CD4-positive, alpha-beta T cell treated with Interleukin-17A for 4 hours (primary cell): ENCODE data around the gene ZNF768.
"Not testable (repeated sequence)": the region's sequence is repeated elsewhere in the genome, so short reads cannot be mapped to it uniquely, and the experiment has no call there.

Experiments
- DNase-seq: peaks from one replicate; pipeline ENCODE4 v3.0.0-alpha.2; 2020; ENCODE audit warnings: mixed read lengths

Gene ZNF768

DNA sequence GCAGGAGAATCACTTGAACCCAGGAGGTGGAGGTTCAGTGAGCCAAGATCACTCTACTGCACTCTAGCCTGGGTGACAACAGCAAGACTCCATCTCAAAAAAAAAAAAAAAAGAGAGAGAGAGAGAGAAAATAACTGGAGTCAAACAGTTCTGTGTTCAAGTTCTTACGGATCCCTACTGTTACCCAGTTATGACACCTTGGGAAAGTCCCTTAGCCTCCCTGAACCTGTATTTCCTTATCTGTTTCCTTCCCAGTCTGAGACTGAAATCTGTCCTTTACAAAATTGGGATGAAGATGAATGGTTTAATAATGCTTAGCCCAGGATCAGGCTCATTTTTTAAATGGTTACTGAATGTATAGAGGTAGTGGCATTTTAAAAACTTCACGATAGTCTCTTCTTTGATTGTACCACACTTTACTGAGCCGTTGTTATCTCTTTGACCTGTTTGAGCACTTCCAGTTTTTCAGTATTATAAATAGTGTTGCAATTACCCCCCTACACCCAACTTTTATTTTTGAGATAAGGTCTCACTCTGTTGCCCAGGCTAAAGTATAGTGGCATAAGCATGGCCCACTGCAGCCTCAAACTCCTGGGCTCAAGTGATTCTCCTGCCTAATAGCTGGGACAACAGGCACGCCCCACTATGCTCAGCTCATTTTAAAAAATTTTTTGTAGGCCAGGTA, 17.1 kb downstream of the ZNF768 start:
- no peak for DNase-seq

- DNase-seq, result no peak
Measured at GRCh38 chr16:30503403-30504296, 22.7 kb downstream of the ZNF768 start.

GRCh38 chr16:30499284-30499683, 27.1 kb downstream of the ZNF768 start:
- DNase-seq, result no peak

DNA sequence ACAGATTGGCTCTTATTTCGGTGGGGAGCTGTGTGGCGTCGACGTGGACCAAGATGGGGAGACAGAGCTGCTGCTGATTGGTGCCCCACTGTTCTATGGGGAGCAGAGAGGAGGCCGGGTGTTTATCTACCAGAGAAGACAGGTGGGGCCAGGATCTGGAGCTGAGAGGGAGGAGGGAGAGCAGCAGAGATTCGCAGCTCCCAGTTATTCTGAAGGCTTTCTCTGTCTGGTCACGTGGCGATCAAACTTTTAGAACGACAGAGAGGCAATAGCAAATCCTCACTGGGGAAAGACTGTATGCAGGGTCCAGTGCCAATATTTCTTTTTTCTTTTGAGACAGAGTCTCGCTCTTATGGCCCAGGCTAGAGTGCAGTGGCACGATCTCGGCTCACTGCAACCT, 31.7 kb downstream of the ZNF768 start:
- DNase-seq, result no peak

GRCh38 chr16:30493941-30494488, 32.4 kb downstream of the ZNF768 start:
- DNase-seq, result no peak

- peak; percentile 65 for DNase-seq
Measured at GRCh38 chr16:30491744-30492308, 34.5 kb downstream of the ZNF768 start.

- no peak for DNase-seq
Measured at GRCh38 chr16:30491229-30491628, 35.1 kb downstream of the ZNF768 start.

GRCh38 chr16:30490210-30490609, 36.2 kb downstream of the ZNF768 start:
- DNase-seq, result no peak

DNA sequence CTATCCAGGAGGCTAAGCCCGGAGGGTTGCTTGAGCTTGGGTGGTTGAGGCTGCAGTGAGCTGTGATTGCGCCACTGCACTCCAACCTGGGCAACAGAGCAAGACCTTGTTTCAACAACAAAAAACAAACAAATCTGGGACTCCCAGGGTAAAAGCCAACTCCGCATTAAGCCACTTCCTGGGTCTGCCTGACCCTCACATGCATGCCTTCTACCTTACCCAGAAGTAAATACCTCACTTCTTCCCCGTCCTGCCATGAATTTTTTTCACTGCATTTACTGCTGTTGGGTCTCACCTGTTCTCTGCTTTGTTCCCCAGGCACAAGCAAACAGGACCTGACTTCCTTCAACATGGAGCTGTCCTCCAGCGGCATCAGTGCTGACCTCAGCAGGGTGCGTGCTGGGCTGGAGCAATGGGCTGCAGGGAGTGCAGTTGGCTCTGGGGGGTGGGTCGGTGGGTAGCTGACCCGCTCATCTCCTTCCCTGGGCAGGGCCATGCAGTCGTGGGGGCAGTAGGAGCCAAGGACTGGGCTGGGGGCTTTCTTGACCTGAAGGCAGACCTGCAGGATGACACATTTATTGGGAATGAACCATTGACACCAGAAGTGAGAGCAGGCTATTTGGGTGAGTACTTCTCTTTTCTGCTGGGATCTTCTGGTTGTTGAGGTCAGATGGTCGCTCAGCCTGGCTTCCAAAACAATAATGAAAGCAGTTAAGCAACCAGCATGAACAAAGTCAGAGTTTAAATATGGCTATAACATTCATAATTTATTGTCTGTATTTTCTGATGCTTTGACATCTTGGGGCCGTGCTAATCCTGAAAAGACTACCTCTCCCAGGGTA, 37.4 kb downstream of the ZNF768 start:
- DNase-seq, result no peak

DNA sequence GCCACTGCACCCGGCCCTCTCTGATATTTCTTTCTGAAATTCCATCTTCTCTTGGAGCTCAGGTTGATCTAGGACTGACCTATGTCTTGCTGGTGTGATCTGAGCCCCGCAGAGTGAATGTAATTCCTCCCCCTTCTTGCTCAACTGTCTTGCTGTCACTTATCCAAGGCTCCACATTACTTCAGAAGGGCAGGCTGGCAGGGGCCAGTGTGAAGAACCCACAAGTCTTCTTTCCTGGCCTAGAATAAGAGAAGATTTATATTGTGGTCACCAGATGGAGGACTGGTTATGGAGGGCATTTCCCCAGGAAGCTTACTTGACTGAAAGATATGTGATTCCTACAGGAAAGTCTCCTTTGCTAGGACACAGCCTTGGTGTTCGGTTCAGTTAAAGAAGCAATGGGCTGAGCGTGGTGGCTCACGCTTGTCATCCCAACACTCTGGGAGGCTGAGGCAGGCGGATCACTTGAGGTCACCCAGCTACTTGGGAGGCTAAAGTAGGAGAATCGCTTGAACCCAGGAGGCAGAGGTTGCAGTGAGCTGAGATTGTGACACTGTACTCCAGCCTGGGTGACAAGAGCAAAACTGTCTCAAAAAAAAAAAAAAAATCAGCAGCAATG, 40.4 kb downstream of the ZNF768 start:
- DNase-seq, result no peak

GRCh38 chr16:30484887-30485286, 41.5 kb downstream of the ZNF768 start:
- DNase-seq, result no peak

GRCh38 chr16:30482366-30482765, 44.0 kb downstream of the ZNF768 start:
- DNase-seq, result peak; percentile 20

DNA sequence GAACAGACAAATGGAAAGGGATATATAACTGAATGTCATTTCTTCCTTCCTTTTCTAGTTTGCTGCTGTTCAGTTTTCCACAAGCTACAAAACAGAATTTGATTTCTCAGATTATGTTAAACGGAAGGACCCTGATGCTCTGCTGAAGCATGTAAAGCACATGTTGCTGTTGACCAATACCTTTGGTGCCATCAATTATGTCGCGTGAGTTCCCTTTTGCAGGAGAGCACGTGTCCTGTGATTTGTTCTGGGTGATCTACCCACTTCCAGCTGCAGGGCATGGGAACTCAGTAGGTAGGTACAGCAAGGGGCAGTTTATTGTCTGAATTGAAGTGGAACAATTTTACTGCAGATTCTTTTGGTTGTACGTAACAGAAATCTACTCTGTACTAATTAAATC, 45.0 kb downstream of the ZNF768 start:
- DNase-seq, result no peak

- DNase-seq, result no peak
Measured at GRCh38 chr16:30478766-30479478, 47.4 kb downstream of the ZNF768 start.

- not testable (repeated sequence) for DNase-seq
Measured at GRCh38 chr16:30477773-30478172, 48.6 kb downstream of the ZNF768 start.

DNA sequence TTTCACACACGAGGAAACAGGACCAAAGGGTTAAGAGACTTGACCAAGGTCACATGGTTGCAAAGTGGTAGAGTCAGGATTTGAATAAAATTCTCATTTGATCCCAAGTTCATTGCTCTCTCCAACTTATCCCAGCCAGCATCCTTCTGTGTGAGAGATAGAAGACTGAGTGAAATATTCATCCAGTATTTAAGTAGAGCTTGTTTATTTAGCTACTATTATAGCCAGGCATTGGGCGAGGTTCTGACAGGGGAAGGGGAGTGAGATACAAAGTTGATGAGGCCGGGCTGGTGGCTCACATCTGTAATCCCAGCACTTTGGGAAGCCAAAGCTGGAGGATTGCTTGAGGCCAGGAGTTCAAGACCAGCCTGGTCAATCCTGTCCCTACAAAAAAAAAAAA, 49.4 kb downstream of the ZNF768 start:
- no peak for DNase-seq

DNA sequence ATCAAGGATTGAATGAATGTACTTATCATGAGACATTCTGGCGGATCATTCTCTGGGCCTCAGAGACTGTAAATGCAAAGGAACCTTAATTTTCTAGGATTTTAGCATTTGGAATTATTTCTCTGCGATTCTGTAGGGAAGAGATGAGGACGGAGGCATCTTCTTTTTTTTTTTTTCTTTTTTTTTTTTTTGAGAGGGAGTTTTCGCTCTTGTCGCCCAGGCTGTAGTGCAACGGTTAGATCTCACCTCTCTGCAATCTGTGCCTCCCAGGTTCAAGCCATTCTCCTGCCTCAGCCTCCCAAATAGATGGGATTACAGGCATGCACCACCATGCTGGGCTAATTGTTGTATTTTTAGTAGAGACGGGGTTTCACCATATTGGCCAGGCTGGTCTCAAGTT, 51.7 kb downstream of the ZNF768 start:
- DNase-seq, result no peak

DNA sequence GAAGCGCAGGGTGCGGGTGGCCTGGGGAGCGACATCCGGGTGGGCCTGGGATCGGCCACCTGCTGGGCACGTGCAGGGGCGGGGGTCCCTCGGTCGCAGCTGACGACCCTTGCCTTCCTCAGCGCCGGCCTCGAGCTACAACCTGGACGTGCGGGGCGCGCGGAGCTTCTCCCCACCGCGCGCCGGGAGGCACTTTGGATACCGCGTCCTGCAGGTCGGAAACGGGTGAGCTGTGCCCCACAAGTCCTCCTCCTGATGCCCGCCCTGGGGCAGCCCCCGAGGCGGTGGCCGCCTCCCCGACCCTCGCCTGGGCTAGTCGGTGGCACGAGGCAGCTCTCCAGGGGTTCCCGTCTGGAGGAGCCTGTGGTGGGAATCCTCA, 52.3 kb downstream of the ZNF768 start:
- no peak for DNase-seq
